HEK293 (cell line): ENCODE results near the gene NOPCHAP1.

Experiments
- CTCF ChIA-PET: fragments of 350-600 bp; formaldehyde crosslinking; extraction: SDS; loops from one replicate; lab custom pipeline; 2021; ENCODE audit warnings: antibody characterized with exemption; lab: Yijun Ruan, JAX
- POLR2A ChIA-PET: fragments of 300-600 bp; formaldehyde crosslinking; extraction: SDS; loops from one replicate; lab custom pipeline; 2020; ENCODE audit warnings: antibody characterized with exemption, inconsistent platforms; lab: Yijun Ruan, JAX
- H3K27ac ChIP-seq: fragments of 200-500 bp; sonication (Bioruptor generic); 2 replicates; pipeline ENCODE4 v1.5.1; 2014; ENCODE audit warnings: low read depth, low read length, control low read depth, inconsistent platforms; ENCODE audit errors: extremely low read depth
- H3K36me3 ChIP-seq, 2 experiments: fragments of 200-500 bp in 1 of 2; sonication (Bioruptor generic) in 1 of 2; 1 replicate in 1 of 2; 2 replicates in 1 of 2; pipeline ENCODE4 v1.5.1; 2014 to 2017; ENCODE audit warnings: inconsistent platforms in 2 of 2, low read length in 2 of 2; ENCODE audit not compliant: control insufficient read depth in 2 of 2, insufficient read depth in 1 of 2
- H3K4me1 ChIP-seq: fragments of 200-500 bp; sonication (Bioruptor generic); 2 replicates; pipeline ENCODE4 v1.5.1; 2014; ENCODE audit warnings: mild to moderate bottlenecking, low read length, inconsistent platforms; ENCODE audit not compliant: control insufficient read depth, insufficient read depth
- H3K4me3 ChIP-seq: 2 replicates; pipeline ENCODE4 v1.5.1; 2011; ENCODE audit warnings: low read depth, mild to moderate bottlenecking, control low read depth, low read length, moderate library complexity
- H3K9me3 ChIP-seq: fragments of 200-500 bp; sonication (Bioruptor generic); 2 replicates; pipeline ENCODE4 v1.5.1; 2014; ENCODE audit warnings: low read depth, low read length, inconsistent platforms; ENCODE audit not compliant: control insufficient read depth, insufficient read depth
- EGR2 ChIP-seq: fragments of 450-650 bp; formaldehyde crosslinking; IDR thresholded peaks from 2 replicates; pipeline ENCODE4 v1.5.1; 2016; ENCODE audit warnings: low read depth, missing biosample characterization, missing genetic modification characterization
- KLF8 ChIP-seq: fragments of 450-650 bp; formaldehyde crosslinking; IDR thresholded peaks from 2 replicates; pipeline ENCODE4 v1.5.1; 2016; ENCODE audit warnings: missing biosample characterization, missing genetic modification characterization
- SCRT2 ChIP-seq: fragments of 450-650 bp; formaldehyde crosslinking; IDR thresholded peaks from 2 replicates; pipeline ENCODE4 v1.5.1; 2016; ENCODE audit warnings: missing biosample characterization, missing genetic modification characterization
- TCF7L2 ChIP-seq: IDR thresholded peaks from 2 replicates; pipeline ENCODE4 v1.6.1; 2011; ENCODE audit warnings: low read depth, mild to moderate bottlenecking, inconsistent platforms, low read length, moderate library complexity, borderline replicate concordance
- YY2 ChIP-seq: fragments of 450-650 bp; formaldehyde crosslinking; IDR thresholded peaks from 2 replicates; pipeline ENCODE4 v1.5.1; 2016; ENCODE audit warnings: missing biosample characterization, missing genetic modification characterization
- ZBTB21 ChIP-seq: fragments of 450-650 bp; formaldehyde crosslinking; IDR thresholded peaks from 2 replicates; pipeline ENCODE4 v1.5.1; 2017; ENCODE audit warnings: missing biosample characterization, missing genetic modification characterization
- ZNF169 ChIP-seq: fragments of 450-650 bp; formaldehyde crosslinking; IDR thresholded peaks from 2 replicates; pipeline ENCODE4 v1.5.1; 2016; ENCODE audit warnings: missing biosample characterization, missing genetic modification characterization
- ZNF239 ChIP-seq: fragments of 450-650 bp; formaldehyde crosslinking; IDR thresholded peaks from 2 replicates; pipeline ENCODE4 v1.5.1; 2016; ENCODE audit warnings: missing biosample characterization, missing genetic modification characterization
- ZNF24 ChIP-seq: fragments of 450-650 bp; formaldehyde crosslinking; IDR thresholded peaks from 2 replicates; pipeline ENCODE4 v1.5.1; 2016; ENCODE audit warnings: missing biosample characterization, missing genetic modification characterization
- ZNF335 ChIP-seq: fragments of 450-650 bp; formaldehyde crosslinking; conservative IDR thresholded peaks from 2 replicates; pipeline ENCODE4 v1.5.1; 2016; ENCODE audit warnings: missing biosample characterization, missing genetic modification characterization
- ZNF362 ChIP-seq: fragments of 450-650 bp; formaldehyde crosslinking; IDR thresholded peaks from 2 replicates; pipeline ENCODE4 v1.5.1; 2016; ENCODE audit warnings: missing biosample characterization, missing genetic modification characterization
- ZNF426 ChIP-seq: fragments of 450-650 bp; formaldehyde crosslinking; IDR thresholded peaks from 2 replicates; pipeline ENCODE4 v1.5.1; 2017; ENCODE audit warnings: missing biosample characterization, missing genetic modification characterization, mild to moderate bottlenecking, inconsistent platforms, moderate library complexity
- ZNF48 ChIP-seq: fragments of 450-650 bp; formaldehyde crosslinking; IDR thresholded peaks from 2 replicates; pipeline ENCODE4 v1.5.1; 2016; ENCODE audit warnings: missing biosample characterization, missing genetic modification characterization
- ZNF548 ChIP-seq: fragments of 450-650 bp; formaldehyde crosslinking; IDR thresholded peaks from 2 replicates; pipeline ENCODE4 v1.5.1; 2016; ENCODE audit warnings: missing biosample characterization, missing genetic modification characterization
- ZNF571 ChIP-seq: fragments of 450-650 bp; formaldehyde crosslinking; IDR thresholded peaks from 2 replicates; pipeline ENCODE4 v1.5.0; 2017; ENCODE audit warnings: missing biosample characterization, missing genetic modification characterization
- ZNF626 ChIP-seq: fragments of 450-650 bp; sonication (Bioruptor Pico); formaldehyde crosslinking; IDR thresholded peaks from 2 replicates; pipeline ENCODE4 v1.5.1; 2018; ENCODE audit warnings: missing biosample characterization, missing genetic modification characterization, inconsistent platforms
- ZNF645 ChIP-seq: fragments of 450-650 bp; formaldehyde crosslinking; IDR thresholded peaks from 2 replicates; pipeline ENCODE4; 2016; ENCODE audit warnings: missing biosample characterization, missing genetic modification characterization
- ZNF704 ChIP-seq: fragments of 450-650 bp; formaldehyde crosslinking; IDR thresholded peaks from 2 replicates; pipeline ENCODE4 v1.5.1; 2016; ENCODE audit warnings: missing biosample characterization, missing genetic modification characterization
- ZNF785 ChIP-seq: fragments of 450-650 bp; formaldehyde crosslinking; IDR thresholded peaks from 2 replicates; pipeline ENCODE4 v1.5.1; 2016; ENCODE audit warnings: missing biosample characterization, missing genetic modification characterization
- ZSCAN16 ChIP-seq: fragments of 450-650 bp; formaldehyde crosslinking; IDR thresholded peaks from 2 replicates; pipeline ENCODE4 v1.5.1; 2016; ENCODE audit warnings: missing biosample characterization, missing genetic modification characterization
- TF ChIP-seq, protein P1 (sequence below): fragments of 450-650 bp; formaldehyde crosslinking; IDR thresholded peaks from 2 replicates; pipeline ENCODE4 v1.5.1; 2016; ENCODE audit warnings: missing biosample characterization, missing genetic modification characterization, borderline replicate concordance

Gene NOPCHAP1

GRCh38 chr12:104941454-104941853, 44.7 kb upstream of the NOPCHAP1 start (continued):
- TF ChIP-seq ZNF335 (tag by site-specific recombination), result no peak
- TF ChIP-seq ZNF362 (tag by site-specific recombination), result no peak
- no peak for TF ChIP-seq YY2 (tag by site-specific recombination)
- no peak for TF ChIP-seq EGR2 (tag by site-specific recombination)
- TF ChIP-seq SCRT2 (tag by site-specific recombination), result no peak
- no peak for TF ChIP-seq ZNF785 (tag by site-specific recombination)
- no peak for TF ChIP-seq ZNF645
- TF ChIP-seq ZNF169 (tag by site-specific recombination), result no peak
- TF ChIP-seq ZNF48 (tag by site-specific recombination), result no peak
- TF ChIP-seq, protein P1, sequence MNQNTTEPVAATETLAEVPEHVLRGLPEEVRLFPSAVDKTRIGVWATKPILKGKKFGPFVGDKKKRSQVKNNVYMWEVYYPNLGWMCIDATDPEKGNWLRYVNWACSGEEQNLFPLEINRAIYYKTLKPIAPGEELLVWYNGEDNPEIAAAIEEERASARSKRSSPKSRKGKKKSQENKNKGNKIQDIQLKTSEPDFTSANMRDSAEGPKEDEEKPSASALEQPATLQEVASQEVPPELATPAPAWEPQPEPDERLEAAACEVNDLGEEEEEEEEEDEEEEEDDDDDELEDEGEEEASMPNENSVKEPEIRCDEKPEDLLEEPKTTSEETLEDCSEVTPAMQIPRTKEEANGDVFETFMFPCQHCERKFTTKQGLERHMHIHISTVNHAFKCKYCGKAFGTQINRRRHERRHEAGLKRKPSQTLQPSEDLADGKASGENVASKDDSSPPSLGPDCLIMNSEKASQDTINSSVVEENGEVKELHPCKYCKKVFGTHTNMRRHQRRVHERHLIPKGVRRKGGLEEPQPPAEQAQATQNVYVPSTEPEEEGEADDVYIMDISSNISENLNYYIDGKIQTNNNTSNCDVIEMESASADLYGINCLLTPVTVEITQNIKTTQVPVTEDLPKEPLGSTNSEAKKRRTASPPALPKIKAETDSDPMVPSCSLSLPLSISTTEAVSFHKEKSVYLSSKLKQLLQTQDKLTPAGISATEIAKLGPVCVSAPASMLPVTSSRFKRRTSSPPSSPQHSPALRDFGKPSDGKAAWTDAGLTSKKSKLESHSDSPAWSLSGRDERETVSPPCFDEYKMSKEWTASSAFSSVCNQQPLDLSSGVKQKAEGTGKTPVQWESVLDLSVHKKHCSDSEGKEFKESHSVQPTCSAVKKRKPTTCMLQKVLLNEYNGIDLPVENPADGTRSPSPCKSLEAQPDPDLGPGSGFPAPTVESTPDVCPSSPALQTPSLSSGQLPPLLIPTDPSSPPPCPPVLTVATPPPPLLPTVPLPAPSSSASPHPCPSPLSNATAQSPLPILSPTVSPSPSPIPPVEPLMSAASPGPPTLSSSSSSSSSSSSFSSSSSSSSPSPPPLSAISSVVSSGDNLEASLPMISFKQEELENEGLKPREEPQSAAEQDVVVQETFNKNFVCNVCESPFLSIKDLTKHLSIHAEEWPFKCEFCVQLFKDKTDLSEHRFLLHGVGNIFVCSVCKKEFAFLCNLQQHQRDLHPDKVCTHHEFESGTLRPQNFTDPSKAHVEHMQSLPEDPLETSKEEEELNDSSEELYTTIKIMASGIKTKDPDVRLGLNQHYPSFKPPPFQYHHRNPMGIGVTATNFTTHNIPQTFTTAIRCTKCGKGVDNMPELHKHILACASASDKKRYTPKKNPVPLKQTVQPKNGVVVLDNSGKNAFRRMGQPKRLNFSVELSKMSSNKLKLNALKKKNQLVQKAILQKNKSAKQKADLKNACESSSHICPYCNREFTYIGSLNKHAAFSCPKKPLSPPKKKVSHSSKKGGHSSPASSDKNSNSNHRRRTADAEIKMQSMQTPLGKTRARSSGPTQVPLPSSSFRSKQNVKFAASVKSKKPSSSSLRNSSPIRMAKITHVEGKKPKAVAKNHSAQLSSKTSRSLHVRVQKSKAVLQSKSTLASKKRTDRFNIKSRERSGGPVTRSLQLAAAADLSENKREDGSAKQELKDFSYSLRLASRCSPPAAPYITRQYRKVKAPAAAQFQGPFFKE (tag by site-specific recombination), result no peak
- TF ChIP-seq ZNF239 (tag by site-specific recombination), result no peak
- no peak for TF ChIP-seq ZNF626 (tag by site-specific recombination)
- TF ChIP-seq, all 188 proteins: peak for 0

DNA sequence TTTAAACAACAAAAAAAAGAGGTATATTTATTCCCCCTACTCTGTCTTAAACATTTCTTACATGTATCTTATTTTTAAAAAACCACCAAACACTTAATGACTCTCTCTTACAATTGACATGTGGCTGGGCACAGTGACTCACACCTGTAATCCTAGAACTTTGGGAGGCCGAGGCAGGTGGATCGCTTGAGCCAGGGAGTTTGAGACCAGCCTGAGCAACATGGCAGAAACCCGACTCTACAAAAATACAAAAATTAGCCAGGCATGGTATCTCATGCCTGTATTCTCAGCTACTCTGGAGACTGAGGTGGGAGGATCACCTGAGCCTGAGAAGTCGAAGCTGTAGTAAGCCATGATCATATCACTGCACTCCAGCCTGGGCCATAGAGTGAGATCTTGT, 44.0 kb upstream of the NOPCHAP1 start:
- ChIA-PET CTCF (interaction anchor here (0.6 to 0.7 kb wide), 2 partner anchors 10 to 45 kb away, joined by 3 to 5 read pairs; no protein-coding TSS in a partner anchor), POLR2A (interaction anchor here (0.7 kb wide), 2 partner anchors 12 to 165 kb away, joined by 3 to 4 read pairs; no protein-coding TSS in a partner anchor)
- Histone ChIP-seq H3K4me3 (no peak overlapping the region), H3K27ac (no peak overlapping the region), H3K4me1 (peaks cover 14% of the 10 kb centered on the region), H3K9me3 (no peaks in the 10 kb centered on the region), H3K36me3 (no peaks in the 10 kb centered on the region)
- TF ChIP-seq ZNF362 (tag by site-specific recombination) (peak; percentile 61; the same call in 1 of the 2 replicates), TCF7L2 (no peak), ZNF704 (tag by site-specific recombination) (no peak), KLF8 (no peak), ZNF426 (tag by site-specific recombination) (no peak), ZNF548 (tag by site-specific recombination) (no peak), ZNF24 (no peak), ZNF571 (tag by site-specific recombination) (no peak), ZSCAN16 (tag by site-specific recombination) (no peak), ZBTB21 (no peak)
- TF ChIP-seq, protein P1 (tag by site-specific recombination), result no peak
